ENCODE measurements around the gene RRAS.

The RRAS gene

DNA sequence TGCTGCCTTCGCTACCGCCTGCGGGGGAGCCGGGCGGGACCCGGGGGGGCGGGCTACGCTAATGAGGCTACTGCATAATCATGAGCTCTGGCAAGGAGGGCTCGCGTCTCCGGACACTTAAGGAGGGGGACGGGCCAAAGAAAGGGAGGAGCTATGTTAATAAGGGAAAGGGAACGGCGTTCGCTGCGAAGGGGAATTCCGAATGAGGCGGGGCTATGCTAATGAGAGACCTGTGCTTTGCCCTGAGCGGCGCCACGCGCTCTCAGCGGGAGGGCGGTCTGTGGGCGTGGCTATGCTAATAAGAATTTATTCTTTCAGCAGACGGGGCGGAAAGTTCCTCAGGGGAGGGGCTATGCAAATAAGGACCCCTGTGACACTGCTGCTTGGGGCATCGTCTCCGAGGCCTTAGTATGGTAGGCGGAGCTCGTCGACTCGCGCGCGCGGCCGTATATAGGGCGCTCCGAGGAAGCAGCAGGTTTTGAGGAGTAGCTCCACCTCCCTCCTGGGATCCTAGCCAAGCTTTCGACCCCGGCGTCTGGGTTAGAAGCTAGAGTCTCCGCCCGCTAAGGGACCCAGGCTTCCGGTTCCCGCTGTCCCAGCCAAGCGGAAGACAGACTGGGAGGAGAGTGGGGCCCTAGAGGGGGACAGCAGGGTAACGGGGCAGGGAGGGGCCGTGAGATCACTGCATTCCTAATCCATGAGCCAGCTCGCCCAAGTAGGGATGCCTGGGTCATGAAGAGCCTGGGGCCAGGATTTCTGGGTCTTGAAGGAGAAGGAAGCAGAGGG lies at the start of gene RRAS:
Gene RRAS (minus strand): TSS at position 31 of the 786 bp plus-strand sequence. CDS start 45 bp downstream, outside the sequence.
- H3K4me3 ChIP-seq (ENCODE audit: control insufficient read depth, low read depth, low read length), result peak within 1 kb of the TSS; percentile 74
- peak; percentile 100 for DNase-seq (ENCODE audit: low read depth)
- TF ChIP-seq CTCF (IDR thresholded peaks at IDR 0.05; ENCODE audit: control insufficient read depth, insufficient read depth, low read depth, low read length, missing control alignments), result no peak

- H3K4me3 ChIP-seq (ENCODE audit: control insufficient read depth, low read depth, low read length), result peak within 1 kb of the TSS; percentile 61
- TF ChIP-seq CTCF (IDR thresholded peaks at IDR 0.05; ENCODE audit: control insufficient read depth, insufficient read depth, low read depth, low read length, missing control alignments), result peak; percentile 67
- no peak for DNase-seq (ENCODE audit: low read depth)
These were observed 49.5 kb upstream of the RRAS start, which contains the start of gene ADM5 for GRCh38 chr19:49689133-49690078. ADM5 (plus strand) TSS chr19:49689594; CDS start chr19:49689838, 244 bp downstream.

DNA sequence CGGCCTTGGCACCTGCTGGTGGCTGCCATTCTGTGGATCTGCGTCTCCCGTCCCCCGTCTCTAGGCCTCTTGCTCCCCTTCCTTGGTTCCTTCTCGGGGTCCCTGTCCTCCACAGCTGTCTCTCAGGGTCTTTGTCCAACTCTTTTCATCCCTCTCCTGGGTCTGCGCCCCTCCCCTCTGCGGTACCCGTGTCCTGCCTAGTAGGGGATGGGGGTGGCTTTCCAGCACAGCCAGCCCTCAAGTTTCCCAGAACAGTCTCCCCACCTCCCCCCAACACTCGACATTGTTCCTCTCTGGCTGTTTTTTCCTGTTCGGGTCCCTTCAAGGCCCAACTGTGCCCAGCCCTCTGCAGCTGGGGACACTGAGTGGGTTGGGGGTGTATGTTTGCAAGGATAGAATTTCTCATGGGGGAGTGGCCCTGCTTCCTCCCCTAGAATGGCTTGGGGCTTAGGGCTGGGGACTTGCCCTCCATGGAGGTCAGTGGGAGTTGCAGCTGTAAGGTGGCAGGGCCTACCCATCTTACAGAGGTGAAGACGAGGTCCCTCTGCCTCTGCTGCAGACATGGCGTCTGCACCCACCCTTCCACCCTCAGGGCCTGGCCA lies 48.7 kb upstream of the RRAS start:
- TF ChIP-seq CTCF (IDR thresholded peaks at IDR 0.05; ENCODE audit: control insufficient read depth, insufficient read depth, low read depth, low read length, missing control alignments), result no peak
- no peak overlapping the region for H3K4me3 ChIP-seq (ENCODE audit: control insufficient read depth, low read depth, low read length)
- no peak for DNase-seq (ENCODE audit: low read depth)

DNA sequence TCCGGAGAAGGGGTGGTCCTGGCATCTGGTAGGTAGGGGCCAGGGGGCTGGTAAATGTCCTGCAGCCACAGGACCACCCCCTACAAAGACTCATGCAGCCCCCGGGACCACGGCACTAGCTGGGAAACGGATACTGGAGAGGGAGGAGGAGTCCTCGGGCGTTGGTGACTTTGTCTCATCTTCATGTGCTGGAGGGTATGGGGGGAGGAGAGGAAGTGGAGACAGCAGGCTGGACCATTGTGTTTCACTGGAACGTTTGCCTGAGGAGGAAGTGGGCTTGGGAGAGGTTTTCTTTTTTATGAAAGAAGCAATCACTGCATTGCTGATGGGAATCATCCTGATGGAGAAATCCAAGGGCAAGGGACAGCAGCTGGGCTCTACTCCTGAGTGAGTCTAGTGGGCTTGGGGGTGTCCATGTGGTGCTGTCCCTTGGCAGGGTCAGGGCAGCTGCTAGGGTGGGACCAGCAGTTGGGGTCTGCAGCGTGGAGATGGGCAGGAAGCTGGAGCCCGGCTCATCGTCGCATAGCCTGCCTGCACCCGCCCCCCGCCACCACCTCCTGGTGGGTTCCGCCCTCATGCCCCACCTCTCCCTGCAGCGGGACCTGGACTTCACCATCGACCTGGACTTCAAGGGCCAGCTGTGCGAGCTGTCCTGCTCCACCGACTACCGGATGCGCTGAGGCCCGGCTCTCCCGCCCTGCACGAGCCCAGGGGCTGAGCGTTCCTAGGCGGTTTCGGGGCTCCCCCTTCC lies 47.8 kb upstream of the RRAS start:
- DNase-seq (ENCODE audit: low read depth), result no peak
- no peak overlapping the region for H3K4me3 ChIP-seq (ENCODE audit: control insufficient read depth, low read depth, low read length)
- TF ChIP-seq CTCF (IDR thresholded peaks at IDR 0.05; ENCODE audit: control insufficient read depth, insufficient read depth, low read depth, low read length, missing control alignments), result no peak

GRCh38 chr19:49687150-49687549 lies 47.2 kb upstream of the RRAS start:
- no peak for DNase-seq (ENCODE audit: low read depth)
- H3K4me3 ChIP-seq (ENCODE audit: control insufficient read depth, low read depth, low read length), result no peak overlapping the region
- TF ChIP-seq CTCF (IDR thresholded peaks at IDR 0.05; ENCODE audit: control insufficient read depth, insufficient read depth, low read depth, low read length, missing control alignments), result no peak
